Heart left ventricle (tissue), 16 donors: ENCODE data around the gene ABCC5. TPM values are rescaled to one million over a fixed set of nuclear protein-coding genes. Genes with fewer than 3 reads are reported as not detected.

Experiments
- ATAC-seq, 4 donors: fragments of 200-7000 bp; cut with Tn5 transposase; one replicate each; pipeline ENCODE4 v1.9.1; 2020 to 2022; ENCODE audit warnings: moderate library complexity in 4 of 4, mild to moderate bottlenecking in 3 of 4, moderate number of reproducible peaks in 1 of 4
- DNase-seq, 5 donors: peaks; one replicate each; pipeline ENCODE4 v3.0.0-alpha.2; 2020
- H3K27ac ChIP-seq, 12 donors: fragments of 200-600 bp; sonication (generic) in 4 of 12; one replicate each; pipeline versions ENCODE4 v1.5.0 to v1.8.0; 2016 to 2022; ENCODE audit warnings: mild to moderate bottlenecking in 2 of 12
- H3K27me3 ChIP-seq, 9 donors: fragments of 200-600 bp; sonication (generic) in 2 of 9; one replicate each; pipeline versions ENCODE4 v1.5.1 to v1.8.0; 2016 to 2022; ENCODE audit warnings: mild to moderate bottlenecking in 3 of 9
- H3K36me3 ChIP-seq, 9 donors: fragments of 200-600 bp; sonication (generic) in 2 of 9; one replicate each; pipeline versions ENCODE4 v1.5.0 to v1.8.0; 2018 to 2022; ENCODE audit warnings: mild to moderate bottlenecking in 2 of 9
- H3K4me1 ChIP-seq, 12 donors: fragments of 200-600 bp; sonication (generic) in 4 of 12; one replicate each; pipeline versions ENCODE4 v1.5.0 to v1.8.0; 2016 to 2022; ENCODE audit warnings: mild to moderate bottlenecking in 3 of 12
- H3K4me3 ChIP-seq, 12 donors: fragments of 200-600 bp; sonication (generic) in 4 of 12; one replicate each; pipeline versions ENCODE4 v1.5.0 to v1.8.0; 2017 to 2022; ENCODE audit warnings: mild to moderate bottlenecking in 9 of 12, moderate library complexity in 4 of 12
- H3K9me3 ChIP-seq, 12 donors: fragments of 200-600 bp; sonication (generic) in 4 of 12; one replicate each; pipeline versions ENCODE4 v1.5.0 to v1.8.0; 2016 to 2022; ENCODE audit warnings: mild to moderate bottlenecking in 1 of 12
- CTCF ChIP-seq, 12 donors: fragments of 200-600 bp; sonication (generic) in 4 of 12; IDR thresholded peaks; one replicate each; pipeline versions ENCODE4 v1.5.0 to v1.8.0; 2018 to 2022; ENCODE audit warnings: antibody characterized with exemption in 12 of 12, mild to moderate bottlenecking in 5 of 12
- POLR2A ChIP-seq, 2 donors: fragments of 450-650 bp; IDR thresholded peaks; one replicate each; pipeline ENCODE4 v1.6.1; 2017; ENCODE audit warnings: antibody characterized with exemption in 2 of 2, mild to moderate bottlenecking in 2 of 2, moderate library complexity in 2 of 2
- WGBS, 4 donors: extraction: QIAGEN DNeasy Blood & Tissue Kit in 2 of 4; methylation state at CpG; one replicate each; pipeline versions ENCODE4 v1.1.5 to v1.1.7; 2013 to 2018; 5-methylcytosine and 5-hydroxymethylcytosine counted together
- intact Hi-C, 10 donors: fragments of 100-400 bp; cut with DNase I; formaldehyde crosslinking; loops; one replicate each; pipeline versions ENCODE4 v1.11.1 to v1.14.2; 2022
- polyA plus RNA-seq, 2 donors: library from polyadenylated mRNA; stranded (reverse); fragments of 200-250 nt; gene quantifications; one replicate each; pipeline ENCODE4 v1.2.3, GENCODE V29; 2013
- total RNA-seq, 9 donors: library from RNA; depleted of rRNA in 2 of 9; stranded (reverse); fragments of >200 nt in 2 of 9; fragmentation: NEBNext Ultra II Directional in 3 of 9; extraction: Animal tissue kit (Norgen Biotek cat#: 25700) in 3 of 9; gene quantifications; one replicate each; pipeline versions ENCODE4 v1.1.0 to v1.2.4, GENCODE V29; 2016 to 2023
- donor health status: ischemic (EF 13 %, LVEDD 7.1; RV severe dilation, severe dysfunction).
- donor health status: healthy with polysubstance abuse.
- donor health status: DM: no; HTN: yes; CAD: no.
- donor health status: DM: no; HTN: no; CAD: no.
- donor health status: ischemic (EF 25% LVEDD 6.9; RV normal size, moderate dysfunction).
- donor health status: ischemic (EF 25% LVEDD 5.7; RV mildly dilated, moderate dysfunction).
- donor health status: healthy.
- donor health status: DM: yes; HTN: yes; CAD: no.
- donor health status: ischemic (EF 35%, LVEDD 5.7; RV mildly dilated, moderate dysfunction).
- donor health status: nonischemic (EF 11% LVEDD 7.7; RV severe dilation, severe dysfunction).
- donor health status: DM: yes; HTN: yes; CAD: no.
- donor health status: PGD.
- donor health status: ischemic (EF 29% LVEDD 5.4; RV normal size, mild dysfunction).
- donor health status: nonischemic (EF 23%, LVEDD 6.1; RV moderate dilation, normal function).

Gene ABCC5
- total and polyA plus RNA-seq, 11 donors, result 16.4 to 61.7 (median 32.6) TPM

GRCh38 chr3:183904833-183905780, 112.6 kb downstream of the ABCC5 start:
- Histone ChIP-seq H3K4me3 (no peak overlapping the region), H3K9me3 (no peaks in the 10 kb centered on the region), H3K4me1 (no peaks in the 10 kb centered on the region), H3K27ac (no peak overlapping the region), H3K36me3 (no peaks in the 10 kb centered on the region), H3K27me3 (peaks cover 0 to 2% (median 0%) of the 10 kb centered on the region in 9 donors)
- WGBS, 4 donors, result 67 to 76% (median 72%) methylated on average over 13 to 14 of the region's 14 CpGs
- intact Hi-C loops, result no loop called here
- ATAC-seq (peak in 3 of 4 donors; percentile 38 to 64 (median 50)), DNase-seq (no peak)
- TF ChIP-seq POLR2A (IDR thresholded peaks at IDR 0.05) (no peak), CTCF (IDR thresholded peaks at IDR 0.05) (no peak)

- 59 to 66% (median 64%) methylated on average over 11 of the region's 11 CpGs for WGBS, 4 donors
- no peaks in the 10 kb centered on the region for H3K36me3 ChIP-seq
- DNase-seq (no peak), ATAC-seq (no peak)
- H3K9me3 ChIP-seq, result no peaks in the 10 kb centered on the region
- H3K27me3 ChIP-seq, result peaks cover 0 to 6% (median 0%) of the 10 kb centered on the region in 9 donors
- intact Hi-C loops, result loop anchor here (5.0 to 10.0 kb wide), 11 partner anchors 119 to 647 kb away; partner anchors contain the start of genes ABCC5 (in 6 of the 10), ALG3 (in 5 of the 10), EEF1AKMT4 (in 5 of the 10) and EIF2B5 (in 5 of the 10)
- TF ChIP-seq CTCF (IDR thresholded peaks at IDR 0.05) (no peak), POLR2A (IDR thresholded peaks at IDR 0.05) (no peak)
- no peaks in the 10 kb centered on the region for H3K4me1 ChIP-seq
- no peak overlapping the region for H3K4me3 ChIP-seq
- no peak overlapping the region for H3K27ac ChIP-seq
These were observed 119.7 kb downstream of the ABCC5 start for GRCh38 chr3:183898028-183898431.

GRCh38 chr3:183897606-183898005, 120.1 kb downstream of the ABCC5 start:
- no peak for ATAC-seq

More at GRCh38 chr3:183897606-183898005, 120.1 kb downstream of the ABCC5 start:
- H3K4me3 ChIP-seq, result no peak overlapping the region
- DNase-seq, result no peak
- no peaks in the 10 kb centered on the region for H3K4me1 ChIP-seq
- no peaks in the 10 kb centered on the region for H3K36me3 ChIP-seq
- H3K9me3 ChIP-seq, result no peaks in the 10 kb centered on the region
- peaks cover 0 to 6% (median 0%) of the 10 kb centered on the region in 9 donors for H3K27me3 ChIP-seq
- no peak overlapping the region for H3K27ac ChIP-seq
- intact Hi-C loops, result loop anchor here (5.0 to 10.0 kb wide), 11 partner anchors 120 to 647 kb away; partner anchors contain the start of genes ABCC5 (in 6 of the 10), ALG3 (in 5 of the 10), EEF1AKMT4 (in 5 of the 10) and EIF2B5 (in 5 of the 10)
- TF ChIP-seq POLR2A (IDR thresholded peaks at IDR 0.05) (no peak), CTCF (IDR thresholded peaks at IDR 0.05) (no peak)
- 86 to 92% (median 87%) methylated on average over 4 of the region's 4 CpGs for WGBS, 4 donors
